GM18517 (cell line): ENCODE results near the gene CR2.
"Not testable (repeated sequence)": the region's sequence is repeated elsewhere in the genome, so short reads cannot be mapped to it uniquely, and the experiment has no call there.

Experiments
- ATAC-seq: cut with Tn5 transposase; IDR thresholded peaks from one replicate; pipeline ENCODE4 v1.9.1; 2021; ENCODE audit warnings: mild to moderate bottlenecking, moderate library complexity; ENCODE audit not compliant: unreplicated experiment

CR2 gene

DNA sequence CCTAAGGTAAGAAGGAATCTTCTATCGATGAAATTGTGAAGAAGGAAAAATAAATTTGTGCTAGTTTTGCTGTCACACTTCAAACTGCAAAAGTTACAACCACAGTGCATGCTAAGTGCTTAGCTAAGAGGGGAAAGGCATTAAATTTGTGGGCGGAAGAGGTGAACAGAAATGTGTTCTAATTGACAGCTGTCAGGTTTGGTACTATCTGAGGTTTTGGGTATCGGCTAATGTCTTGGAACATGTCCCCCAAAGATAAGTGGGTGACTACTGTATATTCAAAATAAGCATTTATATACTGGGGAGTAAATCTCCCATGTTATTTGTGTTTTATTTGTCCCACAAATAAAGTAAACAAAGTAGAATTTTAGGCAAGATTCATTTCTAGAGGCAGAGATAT is 49.8 kb downstream of the CR2 start:
- ATAC-seq: no peak

DNA sequence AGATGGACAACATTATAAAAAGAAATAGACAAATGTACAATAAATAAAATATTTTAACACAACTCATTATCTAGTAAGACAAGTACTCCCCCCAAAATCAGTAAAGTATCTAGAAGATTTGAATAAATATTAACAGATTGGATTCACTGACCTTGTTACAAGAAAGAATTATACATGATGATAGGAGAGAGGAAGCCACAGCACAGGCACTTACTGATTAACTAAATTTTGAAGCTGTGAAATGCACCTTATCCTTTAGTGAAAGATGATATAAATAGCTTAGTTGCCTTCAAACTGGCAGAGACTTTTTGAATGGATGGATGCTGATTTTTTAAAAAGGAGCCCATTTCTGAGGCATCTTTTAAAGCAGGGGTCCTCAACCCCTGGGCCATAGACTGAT is 50.3 kb downstream of the CR2 start:
- ATAC-seq: no peak

DNA sequence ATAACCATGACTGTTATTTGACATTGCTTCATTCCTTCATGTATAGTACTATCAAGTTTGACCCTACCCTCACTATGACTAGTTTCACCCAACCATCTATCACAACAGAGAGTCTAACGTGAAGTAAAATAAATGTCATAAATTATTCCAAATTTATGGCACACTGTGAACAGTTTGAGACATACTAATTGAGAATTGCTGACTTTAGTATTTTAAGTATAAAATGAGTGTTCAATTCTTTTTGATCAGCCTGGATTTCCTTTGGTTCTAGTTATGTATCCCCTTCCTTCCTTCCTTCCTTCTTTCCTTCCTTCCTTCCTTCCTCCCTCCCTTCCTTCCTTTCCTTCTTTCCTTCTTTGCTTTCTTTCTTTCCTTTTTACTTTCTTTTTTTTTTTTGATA is 56.3 kb downstream of the CR2 start:
- no peak for ATAC-seq

DNA sequence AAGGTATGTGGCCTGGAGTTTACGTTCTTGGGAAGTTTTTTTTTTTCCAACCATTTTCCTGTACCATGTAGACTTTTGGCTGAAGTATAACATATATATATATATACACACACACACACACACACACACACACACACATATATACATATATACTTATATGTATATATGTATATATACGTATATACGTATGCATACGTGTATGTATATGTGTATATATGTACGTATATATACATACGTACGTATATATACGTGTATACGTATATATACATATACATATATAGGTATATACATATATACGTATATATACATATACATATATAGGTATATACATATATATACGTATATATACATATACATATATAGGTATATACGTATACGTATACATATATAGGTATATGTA is 60.8 kb downstream of the CR2 start:
- ATAC-seq: no peak

DNA sequence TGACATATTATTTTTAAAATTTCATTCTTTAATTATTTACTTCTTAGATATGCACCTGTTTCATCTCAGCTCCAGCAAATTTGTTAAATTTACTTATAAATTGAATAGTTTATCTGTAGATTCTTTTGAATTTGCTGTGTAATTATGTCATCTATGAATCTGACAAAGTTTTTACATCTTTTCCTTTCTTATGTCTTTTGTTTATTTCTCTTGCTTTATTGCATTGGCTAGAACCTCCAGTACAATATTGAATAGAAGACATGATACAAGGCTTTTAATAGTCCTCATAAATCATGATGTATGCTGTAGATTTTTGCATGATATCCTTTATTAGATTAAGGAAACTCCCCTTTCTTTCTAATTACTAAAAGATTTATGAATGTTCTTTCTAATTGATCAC is 62.6 kb downstream of the CR2 start:
- ATAC-seq: no peak

DNA sequence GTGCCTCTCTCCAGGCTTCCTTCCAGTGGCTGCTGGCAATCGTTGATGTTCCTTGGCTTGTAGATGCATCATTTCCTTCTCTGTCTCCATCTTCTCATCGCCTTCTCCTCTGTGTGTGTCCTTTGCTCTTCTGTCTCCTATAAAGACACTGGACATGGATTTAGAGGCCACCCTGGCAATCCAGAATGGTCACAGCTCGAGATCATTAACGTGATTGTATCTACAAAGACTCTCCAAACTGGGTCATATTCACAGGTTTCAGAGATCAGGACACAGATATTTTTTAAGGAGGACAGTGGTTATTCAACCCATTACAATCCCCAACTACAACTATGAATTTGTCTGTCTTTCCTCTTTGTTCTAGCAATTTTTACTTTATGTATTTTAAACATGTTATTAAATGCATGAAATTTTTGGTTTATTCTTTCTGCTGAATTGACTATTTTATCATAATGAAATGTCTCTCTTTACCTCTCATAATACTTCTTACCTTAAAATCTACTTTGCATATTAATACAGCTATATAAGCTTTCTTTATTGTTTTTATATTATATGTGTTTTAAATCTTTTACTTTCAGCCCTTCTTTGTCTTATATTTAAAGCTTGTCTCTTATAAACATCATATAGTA is 64.6 kb downstream of the CR2 start:
- no peak for ATAC-seq

DNA sequence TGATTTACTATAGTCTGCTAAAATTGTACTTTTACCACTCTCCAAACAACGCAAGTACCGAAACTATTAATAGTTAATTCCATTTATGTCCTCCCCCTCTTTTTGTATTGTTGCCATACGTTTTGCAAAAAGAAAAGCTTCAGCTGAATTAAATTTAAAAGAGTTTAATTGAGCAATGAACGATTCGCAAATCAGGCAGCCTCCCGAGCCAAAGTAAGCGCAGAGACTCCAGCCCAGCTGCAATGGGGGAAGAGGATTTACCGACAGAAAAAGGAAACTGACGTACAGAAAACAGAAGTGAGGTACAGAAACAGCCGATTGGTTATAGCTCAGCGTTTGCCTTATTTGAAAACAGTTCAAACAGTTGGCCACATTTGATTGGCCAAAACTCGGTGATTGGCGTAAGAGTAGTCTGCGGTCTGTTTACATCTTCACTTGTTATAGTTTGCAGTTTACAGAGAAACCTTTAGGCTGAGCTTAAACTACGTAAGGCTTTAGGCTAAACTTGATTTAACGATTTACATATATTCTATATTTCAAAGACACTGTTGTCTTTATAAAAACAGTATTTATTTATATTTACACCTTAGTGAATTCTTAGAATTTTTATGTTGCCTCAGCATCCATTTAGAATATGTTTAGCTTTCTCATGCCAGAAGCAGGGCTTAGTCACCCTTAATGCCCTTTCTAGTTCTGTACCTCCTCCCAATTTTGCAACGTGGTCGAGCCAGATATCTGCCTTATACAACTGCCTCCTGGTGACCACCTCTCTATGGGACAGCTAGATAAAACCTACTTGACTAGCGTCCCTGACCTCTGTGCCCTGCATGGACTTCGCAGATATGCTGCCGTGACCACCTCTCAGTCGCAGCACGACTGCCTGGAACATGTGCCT is 65.6 kb downstream of the CR2 start:
- no peak for ATAC-seq

DNA sequence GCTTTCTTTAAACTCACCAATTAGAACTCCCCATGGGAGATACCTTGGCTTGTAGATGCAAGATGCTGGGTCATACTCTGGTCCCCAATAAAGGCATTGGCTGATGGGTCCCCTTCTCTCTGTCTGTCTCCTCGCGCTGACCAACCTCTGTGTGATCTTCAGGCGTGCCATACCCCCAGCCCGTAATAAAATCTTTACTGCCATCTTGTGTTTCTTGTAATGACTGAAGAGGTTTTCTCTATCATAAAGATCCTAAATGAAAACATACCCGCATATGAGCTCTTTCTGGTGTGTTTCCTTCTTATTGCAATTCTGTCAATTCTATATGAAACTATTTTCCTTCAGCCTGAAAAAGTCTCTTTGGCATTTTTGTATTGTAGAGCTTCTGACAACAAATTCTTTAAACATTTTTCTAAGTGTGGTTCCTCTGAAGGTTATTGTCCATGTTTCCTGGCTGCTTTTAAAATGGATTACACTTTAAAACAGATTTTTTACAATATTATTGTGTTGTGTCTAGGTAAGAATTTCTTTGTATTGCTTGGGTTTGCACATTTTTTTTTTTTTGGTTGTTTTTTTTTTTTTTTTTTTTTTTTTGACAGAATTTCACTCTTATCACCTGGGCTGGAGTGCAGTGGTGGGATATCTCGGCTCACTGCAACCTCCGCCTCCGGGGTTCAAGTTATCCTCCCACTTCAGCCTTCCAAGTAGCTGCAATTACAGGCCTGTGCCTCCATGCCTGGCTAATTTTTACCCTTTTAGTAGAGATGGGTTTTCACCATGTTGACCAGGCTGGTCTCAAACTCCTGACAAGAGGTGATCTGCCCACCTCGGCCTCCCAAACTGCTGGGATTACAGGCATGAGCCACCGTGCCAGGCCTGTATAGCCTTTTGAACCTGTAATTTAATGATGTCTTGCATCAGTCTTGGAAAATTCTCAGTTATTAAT is 66.5 kb downstream of the CR2 start:
- ATAC-seq: not testable (repeated sequence)

DNA sequence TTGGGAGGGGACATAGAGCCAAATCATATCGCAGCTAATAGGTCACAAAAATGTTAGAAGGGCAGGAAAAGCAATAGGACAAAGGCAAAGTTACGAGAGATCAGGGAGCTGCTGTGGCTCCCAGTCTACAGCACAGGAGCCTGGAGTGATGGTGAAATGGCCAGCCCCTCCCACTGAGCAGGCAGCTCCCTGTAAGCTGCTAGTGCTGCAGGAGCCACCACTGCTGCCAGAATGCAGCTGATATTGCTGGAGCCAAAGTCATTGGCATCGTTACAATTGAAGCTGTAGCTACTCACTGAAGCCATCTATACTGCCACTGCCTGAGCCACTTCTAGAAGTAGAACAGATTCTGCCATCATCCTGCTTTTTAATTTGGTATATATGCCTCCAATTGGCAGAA is 71.1 kb downstream of the CR2 start:
- ATAC-seq: not testable (repeated sequence)

DNA sequence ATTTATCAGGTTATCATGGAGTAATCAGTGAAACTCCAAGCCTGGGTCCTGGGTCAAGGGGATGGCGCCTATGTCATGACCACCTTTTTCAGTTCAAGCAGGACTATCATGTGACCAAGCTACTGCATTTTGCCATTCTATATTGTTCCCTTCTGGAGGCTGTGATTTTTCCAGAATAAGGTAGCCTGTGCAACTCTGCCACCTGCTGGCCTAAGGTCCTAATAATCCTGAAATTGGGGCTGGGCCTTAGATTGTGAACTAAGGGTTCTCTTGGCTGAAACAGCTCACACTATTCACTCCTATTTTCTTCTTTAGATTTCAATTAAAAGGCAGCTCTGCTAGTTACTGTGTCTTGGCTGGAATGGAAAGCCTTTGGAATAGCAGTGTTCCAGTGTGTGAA is 74.3 kb downstream of the CR2 start:
- not testable (repeated sequence) for ATAC-seq

DNA sequence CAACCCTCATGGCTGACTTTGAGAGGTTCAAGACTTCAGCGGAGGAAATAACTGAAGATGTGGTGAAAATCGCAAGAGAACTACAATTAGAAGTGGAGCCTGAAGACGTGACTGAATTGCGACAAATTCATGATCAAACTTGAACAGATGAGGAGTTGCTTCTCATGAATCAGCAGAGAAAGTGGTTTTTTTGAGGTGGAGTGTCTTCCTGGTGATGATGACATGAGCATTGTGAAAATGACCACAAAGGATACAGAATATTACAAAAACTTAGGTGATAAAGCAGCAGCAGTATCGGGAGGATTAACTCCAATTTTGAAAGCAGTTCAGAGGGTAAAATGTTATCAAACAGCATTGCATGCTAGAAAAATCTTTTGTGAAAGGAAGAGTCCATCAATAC is 82.1 kb downstream of the CR2 start:
- ATAC-seq: not testable (repeated sequence)
